Ishikawa (cell line): ENCODE data around the gene SNCAIP.

ENCODE experiments used
- CEBPB ChIP-seq: IDR thresholded peaks from 2 replicates; pipeline ENCODE4 v1.6.1; 2012
- EP300 ChIP-seq: IDR thresholded peaks from 2 replicates; pipeline ENCODE4 v1.6.1; 2012; ENCODE audit warnings: borderline replicate concordance
- FOXM1 ChIP-seq: IDR thresholded peaks from 2 replicates; pipeline ENCODE4 v1.6.1; 2012; ENCODE audit warnings: low read depth, borderline replicate concordance
- MAX ChIP-seq: IDR thresholded peaks from 2 replicates; pipeline ENCODE4 v1.6.1; 2012
- TAF1 ChIP-seq: IDR thresholded peaks from 2 replicates; pipeline ENCODE4 v1.6.1; 2012; ENCODE audit warnings: low read depth, mild to moderate bottlenecking
- TCF12 ChIP-seq: IDR thresholded peaks from 2 replicates; pipeline ENCODE4 v1.6.1; 2012; ENCODE audit warnings: low read depth
- TEAD4 ChIP-seq: IDR thresholded peaks from 2 replicates; pipeline ENCODE4 v1.6.1; 2012
- USF1 ChIP-seq: IDR thresholded peaks from 2 replicates; pipeline ENCODE4 v1.6.1; 2012
- ZBTB7A ChIP-seq: IDR thresholded peaks from 2 replicates; pipeline ENCODE4 v1.6.1; 2012; ENCODE audit warnings: low read depth

GRCh38 chr5:122314036-122314435, 2.0 kb downstream of the SNCAIP start:
- no peak for TF ChIP-seq USF1
- no peak for TF ChIP-seq TAF1
- TF ChIP-seq MAX, result no peak
- no peak for TF ChIP-seq EP300
- TF ChIP-seq FOXM1, result no peak
- TF ChIP-seq ZBTB7A, result no peak
- TF ChIP-seq TCF12, result no peak
- TF ChIP-seq CEBPB, result no peak
- no peak for TF ChIP-seq TEAD4
